Measurements from ENCODE around the gene TUFM.

TUFM gene

DNA sequence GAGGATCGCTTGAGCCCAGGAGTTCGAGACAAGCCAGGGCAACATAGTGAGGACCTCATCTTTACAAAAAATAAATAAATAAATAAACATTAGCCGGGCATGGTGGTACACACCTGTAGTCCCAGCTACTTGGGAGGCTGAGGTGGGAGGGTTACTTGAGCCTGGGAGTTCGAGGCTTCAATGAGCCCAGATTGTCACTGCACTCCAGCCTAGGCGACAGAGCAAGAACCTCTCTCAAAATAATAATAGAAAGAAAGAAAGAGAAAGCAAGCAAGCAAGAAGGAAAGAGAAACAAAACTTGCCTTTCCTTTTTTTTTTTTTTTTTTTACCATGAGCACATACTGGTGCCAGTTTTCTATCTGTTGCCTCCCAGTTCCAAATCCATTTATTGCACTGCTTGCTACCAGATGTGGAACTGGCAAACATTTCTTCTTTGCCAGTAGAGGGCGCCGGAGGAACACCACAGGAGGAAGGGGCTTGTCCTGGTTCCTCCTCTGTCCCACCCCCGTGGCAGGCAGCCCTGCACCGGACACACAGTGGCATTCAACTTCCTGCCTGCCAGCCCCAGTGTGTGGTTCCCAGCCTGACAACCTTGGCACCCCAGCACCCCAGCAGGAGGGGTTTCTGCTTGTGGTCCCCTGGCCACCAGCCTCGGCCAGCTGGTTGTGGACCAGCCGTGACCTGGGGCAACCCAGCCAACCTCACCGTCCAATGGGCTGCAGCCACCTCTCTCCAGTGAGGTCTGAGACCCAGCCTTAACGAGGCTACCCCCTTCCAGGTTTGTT, 43.7 kb downstream of the TUFM start:
- peak; percentile 28 to 60 (median 34) for DNase-seq (ENCODE audit: low read depth in 4 of 4, low spot score in 1 of 4)
